Activated naive CD8-positive, alpha-beta T cell treated with anti-CD3 and anti-CD28 coated beads, Interleukin-2, amount 10 ng/mL, durations not matched to agents 7 days and 5 days (primary cell): Measurements from ENCODE around the gene GLI3. TPM values are rescaled to one million over a fixed set of nuclear protein-coding genes. Genes with fewer than 3 reads are reported as not detected.

Experiments used
- ATAC-seq: fragments of 150-1000 bp; cut with Tn5 transposase; one replicate; pipeline ENCODE4 v1.10.0; 2021; ENCODE audit warnings: low read depth, moderate library complexity
- POLR2A ChIA-PET: fragments of 350-600 bp; sonication (Branson Sonifier 250); formaldehyde crosslinking; loops from one replicate; lab custom pipeline; 2021; ENCODE audit warnings: antibody characterized with exemption; lab: Charles Lee
- DNase-seq: peaks from one replicate; pipeline ENCODE4 v3.0.0; 2021
- H3K27ac Mint-ChIP-seq: one replicate; pipeline ENCODE4 v1.8.0; 2022; ENCODE audit warnings: mild to moderate bottlenecking, mixed read lengths
- H3K27me3 Mint-ChIP-seq: one replicate; pipeline ENCODE4 v1.8.0; 2022; ENCODE audit warnings: mild to moderate bottlenecking, moderate library complexity, mixed read lengths
- H3K36me3 Mint-ChIP-seq: one replicate; pipeline ENCODE4 v1.8.0; 2021; ENCODE audit warnings: mild to moderate bottlenecking, mixed read lengths
- H3K4me1 Mint-ChIP-seq: one replicate; pipeline ENCODE4 v1.8.0; 2021; ENCODE audit warnings: mixed read lengths
- H3K4me3 Mint-ChIP-seq: one replicate; pipeline ENCODE4 v1.8.0; 2022; ENCODE audit warnings: mild to moderate bottlenecking, moderate library complexity, mixed read lengths
- H3K9me3 Mint-ChIP-seq: one replicate; pipeline ENCODE4 v1.8.0; 2021; ENCODE audit warnings: mixed read lengths
- total RNA-seq, 2 experiments: library from RNA; stranded (reverse); gene quantifications; one replicate each; pipeline ENCODE4 v1.2.3, GENCODE V29; 2021

Gene GLI3
- total RNA-seq, 2 experiments from 2014 or later: 0.75 to 1.3 TPM

DNA sequence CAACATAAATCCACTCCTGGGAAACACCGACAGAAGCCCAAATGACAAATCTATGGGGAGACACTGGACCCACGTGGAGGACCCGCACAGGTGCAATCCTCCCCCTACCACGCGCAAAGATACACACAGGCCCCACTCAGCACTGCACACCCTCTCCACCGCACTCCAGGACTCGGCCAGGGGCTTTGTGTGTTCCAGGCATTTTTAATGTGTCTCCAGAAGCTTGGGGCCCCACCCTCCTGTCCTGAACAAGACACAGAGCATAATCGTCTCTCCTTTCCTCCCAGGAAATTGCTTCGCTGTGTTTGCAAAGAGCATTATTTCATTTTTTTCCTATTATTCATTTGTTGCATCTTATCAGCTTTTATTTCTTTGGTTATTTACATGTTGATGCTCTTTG is 82.8 kb downstream of the GLI3 start:
- H3K4me1 Mint-ChIP-seq: no peaks in the 10 kb centered on the region
- no peak overlapping the region for H3K27ac Mint-ChIP-seq
- H3K9me3 Mint-ChIP-seq: no peaks in the 10 kb centered on the region
- no peak for ATAC-seq
- H3K27me3 Mint-ChIP-seq: peaks cover 4% of the 10 kb centered on the region
- H3K4me3 Mint-ChIP-seq: no peak overlapping the region
- POLR2A ChIA-PET: no interaction called here
- no peak for DNase-seq
- no peaks in the 10 kb centered on the region for H3K36me3 Mint-ChIP-seq

DNA sequence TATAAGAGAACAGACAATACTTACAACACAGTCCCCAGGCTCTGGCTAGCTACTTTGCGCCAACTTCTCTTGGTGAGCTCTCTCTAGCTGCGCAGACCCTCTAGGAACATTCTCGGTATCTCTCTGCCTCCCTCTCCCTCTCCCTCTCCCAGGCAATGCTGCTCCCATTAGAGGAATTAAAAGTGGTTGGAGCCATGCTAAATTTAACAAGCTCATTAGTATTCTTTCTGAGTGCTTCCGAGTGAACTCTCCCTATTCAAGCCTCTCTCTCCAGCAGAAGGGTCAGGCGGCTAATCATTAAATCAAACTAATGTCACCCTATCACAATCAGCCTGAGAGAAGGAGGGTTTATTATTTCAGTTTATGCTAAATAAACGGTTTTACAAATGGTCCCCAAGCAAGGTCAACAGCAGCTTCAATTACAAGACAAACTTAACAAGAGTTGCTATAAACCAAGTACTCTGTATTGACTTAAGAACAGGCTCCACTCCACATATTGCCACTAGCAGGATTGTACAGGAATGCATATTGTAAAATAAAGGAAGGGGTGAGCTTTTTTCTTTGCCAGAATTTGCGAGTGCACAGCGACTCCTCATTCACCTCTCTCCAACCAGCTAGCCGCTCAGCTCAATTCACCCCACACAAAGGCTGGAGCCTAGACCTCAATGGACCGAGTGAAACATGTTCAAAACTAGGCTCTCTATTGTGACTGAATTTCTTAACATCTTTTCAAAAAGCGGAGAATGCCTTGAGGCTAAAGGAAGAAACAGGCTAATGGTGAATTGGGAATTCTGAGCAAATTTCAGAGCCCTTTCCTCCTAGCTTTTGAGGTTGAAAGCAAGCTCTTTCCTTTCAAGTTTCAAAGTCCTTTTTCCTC is 84.4 kb downstream of the GLI3 start:
- Mint-ChIP-seq H3K9me3 (no peaks in the 10 kb centered on the region), H3K27ac (no peak overlapping the region), H3K36me3 (no peaks in the 10 kb centered on the region), H3K4me3 (no peak overlapping the region), H3K27me3 (peaks cover 4% of the 10 kb centered on the region), H3K4me1 (no peaks in the 10 kb centered on the region)
- POLR2A ChIA-PET: no interaction called here
- ATAC-seq (no peak), DNase-seq (no peak)

DNA sequence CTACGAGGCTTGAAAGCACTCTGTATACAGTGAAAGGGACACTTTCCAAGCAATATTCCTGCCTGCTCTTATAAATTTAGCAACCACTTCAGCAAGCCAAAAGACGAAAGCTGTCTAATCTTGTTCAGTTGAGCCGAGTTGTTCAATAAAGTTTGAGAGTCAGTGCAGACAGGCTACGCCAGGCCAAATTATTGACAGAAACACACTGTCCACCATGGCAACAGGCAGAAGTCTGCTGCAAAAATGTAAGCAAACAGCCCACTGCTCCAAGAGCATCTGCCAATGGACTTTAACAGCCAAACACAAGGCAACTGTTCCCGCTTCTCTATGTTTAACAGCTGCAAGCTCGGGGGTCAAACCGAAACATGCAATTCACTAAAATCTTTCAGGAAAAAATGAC is 85.7 kb downstream of the GLI3 start:
- POLR2A ChIA-PET: no interaction called here
- DNase-seq: no peak
- no peak for ATAC-seq
- H3K27me3 Mint-ChIP-seq: peaks cover 7% of the 10 kb centered on the region
- no peaks in the 10 kb centered on the region for H3K36me3 Mint-ChIP-seq
- no peak overlapping the region for H3K4me3 Mint-ChIP-seq
- H3K4me1 Mint-ChIP-seq: no peaks in the 10 kb centered on the region
- H3K9me3 Mint-ChIP-seq: no peaks in the 10 kb centered on the region
- no peak overlapping the region for H3K27ac Mint-ChIP-seq

DNA sequence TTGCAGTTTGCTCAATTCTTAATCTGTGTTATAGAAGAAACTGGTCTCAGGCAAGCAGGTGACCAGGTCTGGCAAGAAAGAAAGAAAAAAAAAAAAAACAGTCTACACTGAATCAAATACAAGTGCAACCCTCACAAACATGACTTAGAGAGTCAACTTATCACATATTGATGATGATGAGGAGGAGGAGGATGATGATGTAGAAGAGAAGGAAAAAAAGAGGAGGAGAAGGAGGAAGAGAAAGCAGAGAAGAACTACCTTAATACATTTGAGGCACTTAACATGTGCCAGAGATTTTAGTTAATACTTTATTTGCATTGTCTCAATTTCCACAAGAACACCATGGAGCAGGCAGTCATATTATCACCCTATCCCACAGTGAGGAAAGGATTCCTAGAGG is 91.5 kb downstream of the GLI3 start:
- ATAC-seq (no peak), DNase-seq (no peak)
- Mint-ChIP-seq H3K4me1 (no peaks in the 10 kb centered on the region), H3K27me3 (peaks cover 7% of the 10 kb centered on the region), H3K36me3 (no peaks in the 10 kb centered on the region), H3K4me3 (no peak overlapping the region), H3K27ac (no peak overlapping the region), H3K9me3 (no peaks in the 10 kb centered on the region)
- POLR2A ChIA-PET: no interaction called here

DNA sequence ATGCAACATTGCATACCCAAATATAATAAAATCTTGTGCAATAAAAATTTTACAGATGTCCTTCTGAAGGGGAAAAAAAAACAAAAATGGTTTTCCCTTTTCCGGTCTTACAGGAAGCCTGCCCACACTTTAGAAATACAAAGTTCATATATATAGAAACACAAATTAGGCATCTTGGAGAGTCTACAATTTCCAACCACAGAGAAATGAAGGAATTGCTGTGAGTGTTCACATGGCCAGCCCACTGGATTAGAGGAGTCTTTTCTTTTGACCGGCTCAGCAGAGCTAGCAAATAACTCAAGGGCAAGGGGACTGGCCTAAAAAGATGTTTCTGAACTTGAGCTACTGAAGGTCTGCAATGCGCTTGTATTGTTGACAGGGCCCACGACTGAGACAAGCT is 92.4 kb downstream of the GLI3 start:
- no peaks in the 10 kb centered on the region for H3K36me3 Mint-ChIP-seq
- H3K9me3 Mint-ChIP-seq: no peaks in the 10 kb centered on the region
- no peaks in the 10 kb centered on the region for H3K4me1 Mint-ChIP-seq
- no peak for ATAC-seq
- H3K27ac Mint-ChIP-seq: no peak overlapping the region
- peaks cover 3% of the 10 kb centered on the region for H3K27me3 Mint-ChIP-seq
- no peak for DNase-seq
- no peak overlapping the region for H3K4me3 Mint-ChIP-seq
- POLR2A ChIA-PET: no interaction called here

DNA sequence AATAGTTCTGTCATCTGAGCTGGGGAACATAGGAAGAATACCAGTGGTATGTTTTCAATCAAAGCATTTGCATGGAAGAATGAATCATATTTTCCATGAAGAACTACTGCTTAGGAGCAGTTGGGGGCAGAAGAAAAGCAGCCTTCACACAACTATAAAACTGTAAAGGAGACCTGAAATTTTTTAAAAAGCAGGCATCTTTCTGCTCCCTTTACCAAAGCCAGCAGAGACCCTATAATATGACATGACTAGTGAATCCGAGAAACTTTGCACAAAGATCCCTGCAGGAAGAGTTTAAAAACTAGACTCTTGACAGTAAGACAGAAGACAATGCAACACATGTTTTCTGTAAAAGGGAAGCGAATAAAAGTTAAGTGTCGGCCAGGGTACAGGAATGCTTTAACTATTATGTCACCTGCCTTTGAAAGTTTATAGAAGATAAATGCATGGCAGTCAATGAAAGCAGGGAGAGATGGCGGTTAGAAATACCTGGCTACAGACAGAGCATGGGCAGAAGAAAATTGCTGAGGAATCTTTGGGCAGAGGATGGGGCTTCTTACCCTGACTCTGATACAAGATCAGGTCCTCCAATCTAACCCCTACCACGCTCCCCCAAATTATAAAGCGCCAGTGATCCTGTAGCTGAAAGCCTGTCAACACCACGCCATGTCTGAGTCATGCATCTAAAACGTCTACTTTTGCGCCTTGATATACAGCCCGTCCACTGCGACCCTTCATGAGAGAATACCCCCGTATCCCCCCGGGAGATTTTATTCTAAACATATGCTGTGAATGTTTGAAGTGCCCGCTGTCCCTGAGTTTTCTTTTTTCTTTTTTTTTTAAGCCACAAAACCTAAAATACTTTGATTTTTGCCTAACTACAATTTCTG is 93.1 kb downstream of the GLI3 start:
- DNase-seq (no peak), ATAC-seq (no peak)
- no peak overlapping the region for H3K27ac Mint-ChIP-seq
- no peaks in the 10 kb centered on the region for H3K4me1 Mint-ChIP-seq
- H3K9me3 Mint-ChIP-seq: no peaks in the 10 kb centered on the region
- no peak overlapping the region for H3K4me3 Mint-ChIP-seq
- H3K36me3 Mint-ChIP-seq: no peaks in the 10 kb centered on the region
- POLR2A ChIA-PET: no interaction called here
- H3K27me3 Mint-ChIP-seq: peaks cover 3% of the 10 kb centered on the region

DNA sequence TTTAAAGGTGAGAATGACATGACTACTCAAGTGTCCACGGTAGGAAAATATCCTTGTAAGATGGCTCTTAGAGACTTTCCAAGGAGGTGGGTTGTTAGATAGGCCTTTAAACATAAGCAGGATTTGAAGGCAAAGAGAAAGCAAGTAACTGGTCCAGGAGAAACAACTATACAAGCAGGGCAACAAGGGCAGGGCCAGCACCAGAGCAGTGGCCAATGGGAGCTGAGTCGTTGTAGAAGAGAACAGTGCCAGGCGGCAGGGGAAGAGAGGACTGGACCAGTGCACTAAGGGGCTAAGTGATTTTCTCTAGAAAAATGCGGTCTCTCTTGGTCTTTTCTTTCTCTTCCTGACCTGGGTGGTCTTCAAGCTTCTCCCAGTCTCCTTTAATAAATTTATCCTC is 94.9 kb downstream of the GLI3 start:
- H3K27ac Mint-ChIP-seq: no peak overlapping the region
- peaks cover 6% of the 10 kb centered on the region for H3K27me3 Mint-ChIP-seq
- POLR2A ChIA-PET: no interaction called here
- no peaks in the 10 kb centered on the region for H3K9me3 Mint-ChIP-seq
- no peak overlapping the region for H3K4me3 Mint-ChIP-seq
- ATAC-seq (no peak), DNase-seq (no peak)
- no peaks in the 10 kb centered on the region for H3K36me3 Mint-ChIP-seq
- H3K4me1 Mint-ChIP-seq: no peaks in the 10 kb centered on the region

DNA sequence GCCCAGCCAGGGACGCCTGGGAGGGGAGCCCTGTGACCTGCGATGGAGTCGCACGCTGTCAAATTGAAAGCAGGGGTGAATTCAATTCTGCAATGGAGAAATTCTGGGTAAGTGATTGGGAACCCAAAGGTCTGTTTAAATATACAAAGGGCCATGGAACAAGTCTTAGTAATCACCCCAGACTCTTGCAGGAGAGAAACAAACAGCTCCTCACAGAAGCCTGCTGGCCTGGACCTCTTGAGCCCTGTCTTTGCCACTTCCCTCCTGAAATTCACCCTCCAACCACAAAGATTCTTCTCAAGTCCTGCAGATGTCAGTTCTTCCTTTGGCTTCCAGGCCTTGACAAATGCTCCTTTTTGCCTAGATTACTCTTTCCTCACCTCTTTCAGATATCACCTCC is 97.3 kb downstream of the GLI3 start:
- Mint-ChIP-seq H3K9me3 (no peaks in the 10 kb centered on the region), H3K27me3 (peaks cover 11% of the 10 kb centered on the region), H3K27ac (no peak overlapping the region), H3K4me1 (no peaks in the 10 kb centered on the region), H3K4me3 (no peak overlapping the region), H3K36me3 (no peaks in the 10 kb centered on the region)
- no peak for DNase-seq
- ATAC-seq: no peak
- POLR2A ChIA-PET: no interaction called here

DNA sequence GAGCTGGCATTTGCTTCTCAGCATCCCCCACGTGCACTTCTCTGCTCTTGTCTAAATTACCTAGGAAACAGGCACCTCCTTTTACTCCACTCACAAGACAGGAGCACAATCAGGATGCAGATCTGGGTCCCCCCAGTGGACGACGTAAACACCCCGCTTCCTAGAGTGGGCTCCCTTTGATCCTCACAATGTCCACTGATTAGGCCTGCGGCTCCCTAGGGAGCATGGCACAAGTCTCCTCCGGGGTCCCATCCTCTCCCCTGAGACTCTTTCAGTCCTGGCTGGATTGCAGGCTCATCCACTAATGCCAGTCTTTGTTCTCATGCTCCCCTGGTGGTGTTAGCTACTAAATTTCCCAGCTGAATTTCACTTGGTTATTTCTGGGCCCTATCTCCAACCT is 98.3 kb downstream of the GLI3 start:
- DNase-seq: no peak

DNA sequence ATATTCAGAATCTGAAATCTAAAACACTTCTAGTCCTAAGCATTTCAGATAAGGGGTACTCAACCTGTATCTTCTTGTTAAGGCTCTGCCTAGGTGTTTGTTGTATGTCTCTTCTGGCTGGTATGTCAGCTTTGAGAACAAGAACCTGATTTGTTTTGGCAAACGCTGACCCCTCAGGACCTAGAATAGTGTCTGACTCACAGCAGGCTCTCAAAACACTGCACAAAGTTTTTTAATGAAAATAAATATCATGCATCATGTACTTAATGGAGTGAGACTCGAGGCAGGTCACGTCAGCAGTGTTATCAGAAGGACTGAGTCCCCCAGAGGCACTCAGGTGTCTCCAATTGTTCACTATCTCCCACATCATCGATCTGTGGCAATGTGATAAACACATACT is 99.1 kb downstream of the GLI3 start:
- POLR2A ChIA-PET: no interaction called here
- H3K27me3 Mint-ChIP-seq: peaks cover 11% of the 10 kb centered on the region
- H3K36me3 Mint-ChIP-seq: no peaks in the 10 kb centered on the region
- no peak for ATAC-seq
- H3K4me1 Mint-ChIP-seq: no peaks in the 10 kb centered on the region
- no peak overlapping the region for H3K27ac Mint-ChIP-seq
- no peak overlapping the region for H3K4me3 Mint-ChIP-seq
- DNase-seq: no peak
- no peaks in the 10 kb centered on the region for H3K9me3 Mint-ChIP-seq

More for the DNA sequence above, 98.3 kb downstream of the GLI3 start:
- Mint-ChIP-seq H3K36me3 (no peaks in the 10 kb centered on the region), H3K9me3 (no peaks in the 10 kb centered on the region), H3K4me1 (no peaks in the 10 kb centered on the region), H3K27me3 (peaks cover 11% of the 10 kb centered on the region), H3K4me3 (no peak overlapping the region), H3K27ac (no peak overlapping the region)
- ATAC-seq: no peak
- POLR2A ChIA-PET: no interaction called here

DNA sequence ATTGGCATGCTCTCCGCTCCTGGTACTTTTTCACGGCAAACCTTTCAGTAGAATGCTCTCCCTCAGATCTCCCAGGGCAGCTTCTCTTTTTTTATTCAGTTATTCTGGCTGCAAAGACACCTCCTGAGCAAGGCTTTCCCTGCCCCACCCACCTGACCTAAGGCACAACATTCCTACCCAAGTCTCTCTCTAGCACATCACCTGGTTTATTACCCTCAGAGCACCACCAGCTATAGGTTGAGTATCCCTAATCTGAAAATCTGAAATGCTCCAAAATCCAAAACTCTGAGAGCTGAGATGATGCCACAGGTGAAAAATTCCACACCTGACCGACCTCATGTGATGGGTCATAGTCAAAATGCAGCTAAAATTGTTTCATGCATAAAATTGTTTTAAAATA is 99.6 kb downstream of the GLI3 start:
- no peaks in the 10 kb centered on the region for H3K36me3 Mint-ChIP-seq
- H3K4me1 Mint-ChIP-seq: no peaks in the 10 kb centered on the region
- H3K9me3 Mint-ChIP-seq: no peaks in the 10 kb centered on the region
- ATAC-seq (no peak), DNase-seq (no peak)
- H3K27me3 Mint-ChIP-seq: peaks cover 13% of the 10 kb centered on the region
- no peak overlapping the region for H3K4me3 Mint-ChIP-seq
- H3K27ac Mint-ChIP-seq: no peak overlapping the region
- POLR2A ChIA-PET: no interaction called here

DNA sequence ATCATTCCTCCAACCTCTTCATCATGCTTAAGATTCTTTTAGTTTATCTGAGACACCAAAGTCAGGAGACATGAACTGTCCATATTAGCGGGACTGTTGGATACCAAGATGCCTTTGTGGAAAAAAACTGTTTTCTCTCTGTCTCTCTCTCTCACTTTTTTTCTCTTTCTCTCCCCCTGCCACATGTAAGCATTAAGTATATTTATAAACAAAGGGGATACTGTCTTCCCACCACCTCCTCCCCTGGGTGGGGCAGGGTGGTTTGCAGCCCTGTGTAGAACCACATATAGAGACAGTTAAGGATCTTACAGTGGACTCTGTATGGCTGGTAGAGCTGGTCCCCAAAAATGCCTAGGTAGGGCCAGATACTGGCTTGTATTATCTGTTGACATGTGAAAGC is 101.3 kb downstream of the GLI3 start:
- H3K4me3 Mint-ChIP-seq: no peak overlapping the region
- H3K4me1 Mint-ChIP-seq: no peaks in the 10 kb centered on the region
- peaks cover 16% of the 10 kb centered on the region for H3K27me3 Mint-ChIP-seq
- no peak overlapping the region for H3K27ac Mint-ChIP-seq
- no peak for DNase-seq
- H3K36me3 Mint-ChIP-seq: no peaks in the 10 kb centered on the region
- no peaks in the 10 kb centered on the region for H3K9me3 Mint-ChIP-seq
- POLR2A ChIA-PET: no interaction called here
- no peak for ATAC-seq

DNA sequence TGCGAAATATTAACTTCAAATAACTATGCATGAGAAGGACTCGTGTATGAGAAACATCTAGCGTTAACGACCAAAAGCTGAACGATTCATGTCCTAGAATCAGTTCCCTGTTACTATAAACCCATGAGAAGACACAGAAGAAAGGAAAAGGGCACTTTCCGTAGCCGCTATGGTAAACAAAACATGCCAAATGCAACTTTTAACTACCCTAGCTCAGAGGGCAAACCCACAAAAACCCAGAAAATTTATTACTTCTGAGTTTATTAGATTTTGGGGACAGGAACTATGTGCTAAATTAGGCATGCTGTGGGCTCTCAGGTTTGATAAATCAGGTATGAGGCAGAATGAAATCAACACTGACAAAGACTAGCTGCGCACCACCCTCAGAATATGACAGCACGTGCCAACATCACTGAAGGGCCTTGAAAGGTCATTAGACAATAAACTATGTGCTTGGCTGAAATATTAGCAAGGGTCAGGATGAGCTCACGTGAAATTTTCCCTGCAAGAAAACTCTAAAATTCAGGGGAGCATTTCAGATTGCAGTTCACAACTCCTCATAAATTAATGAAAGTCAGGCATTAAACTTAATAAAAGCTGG is 102.6 kb downstream of the GLI3 start:
- no peak overlapping the region for H3K27ac Mint-ChIP-seq
- peaks cover 16% of the 10 kb centered on the region for H3K27me3 Mint-ChIP-seq
- POLR2A ChIA-PET: no interaction called here
- ATAC-seq: no peak
- no peaks in the 10 kb centered on the region for H3K36me3 Mint-ChIP-seq
- no peaks in the 10 kb centered on the region for H3K9me3 Mint-ChIP-seq
- DNase-seq: no peak
- no peaks in the 10 kb centered on the region for H3K4me1 Mint-ChIP-seq
- H3K4me3 Mint-ChIP-seq: no peak overlapping the region
